HepG2 (cell line): ENCODE results near the gene G6PD. TPM values are rescaled to one million over a fixed set of nuclear protein-coding genes. Genes with fewer than 3 reads are reported as not detected.
A peak's percentile ranks its signal among the peaks of the same experiment; 100 is the strongest.

ENCODE experiments used
- KMT2A ChIP-seq: sonication (generic); formaldehyde crosslinking; IDR thresholded peaks from 2 replicates; pipeline ENCODE4 v1.4.0; 2020; ENCODE audit warnings: missing genetic modification reagents
- RFX1 ChIP-seq: fragments of 450-650 bp; IDR thresholded peaks from 2 replicates; pipeline ENCODE4 v1.6.1; 2017
- ZC3H4 ChIP-seq: sonication (generic); formaldehyde crosslinking; IDR thresholded peaks from 2 replicates; pipeline ENCODE4 v1.4.0; 2020; ENCODE audit warnings: missing genetic modification reagents, borderline replicate concordance
- ZMAT3 ChIP-seq: sonication (generic); formaldehyde crosslinking; conservative IDR thresholded peaks from 2 replicates; pipeline ENCODE4 v1.7.0; 2021; ENCODE audit warnings: missing genetic modification reagents
- ZNF225 ChIP-seq: sonication (generic); formaldehyde crosslinking; IDR thresholded peaks from 2 replicates; pipeline ENCODE4 v1.4.0; 2020; ENCODE audit warnings: mild to moderate bottlenecking, missing genetic modification reagents
- ZNF264 ChIP-seq: sonication (generic); formaldehyde crosslinking; IDR thresholded peaks from 2 replicates; pipeline ENCODE4 v1.4.0; 2020; ENCODE audit warnings: missing genetic modification reagents
- polyA plus RNA-seq, 8 experiments: library from polyadenylated mRNA; depleted of rRNA in 3 of 8; stranded (reverse) in 7 of 8; unstranded in 1 of 8; fragments of >200 nt; fragmentation: Illumina TruSeq in 4 of 8; extraction: Trizol in 4 of 8; gene quantifications; 2 replicates each; pipeline versions ENCODE4 v1.2.1 to v1.2.3, GENCODE V29; 2011 to 2016; ENCODE audit warnings: low read depth in 4 of 8, missing spikeins in 1 of 8, mixed read lengths in 1 of 8; ENCODE audit not compliant: insufficient read depth in 1 of 8
- total RNA-seq, 5 experiments: library from RNA; depleted of rRNA; stranded (reverse); fragments of >200 nt; fragmentation: Illumina TruSeq; extraction: Trizol; gene quantifications; 2 replicates each; pipeline ENCODE4 v1.2.3, GENCODE V29; 2016; ENCODE audit warnings: low read depth in 1 of 5
- TF ChIP-seq, protein P1 (sequence below): sonication (generic); formaldehyde crosslinking; IDR thresholded peaks from 2 replicates; pipeline ENCODE4 v1.5.0; 2020; ENCODE audit warnings: mild to moderate bottlenecking, missing genetic modification reagents, borderline replicate concordance
- TF ChIP-seq, protein P2 (sequence below): sonication (generic); formaldehyde crosslinking; IDR thresholded peaks from 2 replicates; pipeline ENCODE4 v1.4.0; 2020; ENCODE audit warnings: missing genetic modification reagents
- TF ChIP-seq, protein P3 (sequence below): fragments of 450-650 bp; IDR thresholded peaks from 2 replicates; pipeline ENCODE4 v1.6.1; 2017; ENCODE audit warnings: mild to moderate bottlenecking
- TF ChIP-seq, protein P4 (sequence below): sonication (generic); formaldehyde crosslinking; IDR thresholded peaks from 2 replicates; pipeline ENCODE4; 2020; ENCODE audit warnings: missing genetic modification reagents, mild to moderate bottlenecking, borderline replicate concordance
- TF ChIP-seq, protein P5 (sequence below): sonication (generic); formaldehyde crosslinking; IDR thresholded peaks from 2 replicates; pipeline ENCODE4 v1.4.0; 2020; ENCODE audit warnings: missing genetic modification reagents, borderline replicate concordance

G6PD gene
- total and polyA plus RNA-seq, 2 of the 13 experiments (the other 11 are each of a cell fraction or from before 2014, with no cell fraction given): 18.8 to 28.8 TPM

DNA sequence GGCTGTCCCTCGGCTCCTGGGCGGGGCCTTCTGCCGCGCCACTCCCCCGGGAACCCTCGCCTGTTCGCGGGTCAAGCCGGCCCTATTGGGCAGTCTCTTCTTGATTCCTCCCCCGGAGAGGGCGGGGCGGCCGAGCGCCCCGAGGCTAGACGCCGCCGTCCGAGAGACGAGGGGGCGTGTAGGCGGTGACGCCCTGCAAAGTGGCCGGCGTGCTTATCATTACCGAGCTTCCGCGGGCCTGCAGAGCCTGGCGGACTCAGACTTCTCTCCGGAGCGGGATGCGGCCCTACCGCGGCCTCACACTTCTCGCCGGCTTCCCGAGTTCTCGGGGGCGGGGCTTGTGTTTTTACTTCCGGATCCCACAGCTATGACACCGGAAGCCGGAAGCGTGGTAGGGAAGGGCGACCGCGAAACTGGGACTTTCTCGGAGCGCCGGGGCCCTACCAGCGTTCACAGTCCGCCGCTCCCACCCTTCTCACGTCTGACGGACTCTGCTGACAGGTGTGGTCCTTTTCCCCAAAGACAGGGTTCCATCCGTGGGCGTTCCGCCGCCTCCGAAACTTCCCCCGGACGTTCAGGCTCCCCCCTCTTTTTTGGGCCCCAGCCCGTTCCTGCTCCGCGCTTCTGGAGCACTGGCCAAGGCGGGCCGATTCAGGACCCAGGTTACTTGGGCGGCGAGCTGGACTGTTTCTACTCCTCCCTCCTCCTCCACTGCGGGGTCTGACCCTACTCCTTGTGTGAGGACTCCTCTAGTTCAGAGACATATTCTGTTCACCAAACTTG is 790 bp upstream of the G6PD start, which contains the start of gene IKBKG (continued):
- TF ChIP-seq, protein P1, sequence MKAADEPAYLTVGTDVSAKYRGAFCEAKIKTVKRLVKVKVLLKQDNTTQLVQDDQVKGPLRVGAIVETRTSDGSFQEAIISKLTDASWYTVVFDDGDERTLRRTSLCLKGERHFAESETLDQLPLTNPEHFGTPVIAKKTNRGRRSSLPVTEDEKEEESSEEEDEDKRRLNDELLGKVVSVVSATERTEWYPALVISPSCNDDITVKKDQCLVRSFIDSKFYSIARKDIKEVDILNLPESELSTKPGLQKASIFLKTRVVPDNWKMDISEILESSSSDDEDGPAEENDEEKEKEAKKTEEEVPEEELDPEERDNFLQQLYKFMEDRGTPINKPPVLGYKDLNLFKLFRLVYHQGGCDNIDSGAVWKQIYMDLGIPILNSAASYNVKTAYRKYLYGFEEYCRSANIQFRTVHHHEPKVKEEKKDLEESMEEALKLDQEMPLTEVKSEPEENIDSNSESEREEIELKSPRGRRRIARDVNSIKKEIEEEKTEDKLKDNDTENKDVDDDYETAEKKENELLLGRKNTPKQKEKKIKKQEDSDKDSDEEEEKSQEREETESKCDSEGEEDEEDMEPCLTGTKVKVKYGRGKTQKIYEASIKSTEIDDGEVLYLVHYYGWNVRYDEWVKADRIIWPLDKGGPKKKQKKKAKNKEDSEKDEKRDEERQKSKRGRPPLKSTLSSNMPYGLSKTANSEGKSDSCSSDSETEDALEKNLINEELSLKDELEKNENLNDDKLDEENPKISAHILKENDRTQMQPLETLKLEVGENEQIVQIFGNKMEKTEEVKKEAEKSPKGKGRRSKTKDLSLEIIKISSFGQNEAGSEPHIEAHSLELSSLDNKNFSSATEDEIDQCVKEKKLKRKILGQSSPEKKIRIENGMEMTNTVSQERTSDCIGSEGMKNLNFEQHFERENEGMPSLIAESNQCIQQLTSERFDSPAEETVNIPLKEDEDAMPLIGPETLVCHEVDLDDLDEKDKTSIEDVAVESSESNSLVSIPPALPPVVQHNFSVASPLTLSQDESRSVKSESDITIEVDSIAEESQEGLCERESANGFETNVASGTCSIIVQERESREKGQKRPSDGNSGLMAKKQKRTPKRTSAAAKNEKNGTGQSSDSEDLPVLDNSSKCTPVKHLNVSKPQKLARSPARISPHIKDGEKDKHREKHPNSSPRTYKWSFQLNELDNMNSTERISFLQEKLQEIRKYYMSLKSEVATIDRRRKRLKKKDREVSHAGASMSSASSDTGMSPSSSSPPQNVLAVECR (CRISPR knock-in tag): peak; percentile 88
- no peak for TF ChIP-seq RFX1
- peak; percentile 45; the same call in 1 of the 2 replicates for TF ChIP-seq ZNF264 (CRISPR knock-in tag)
- TF ChIP-seq ZMAT3 (CRISPR knock-in tag): no peak; the same call in 1 of the 2 replicates
- TF ChIP-seq, protein P2, sequence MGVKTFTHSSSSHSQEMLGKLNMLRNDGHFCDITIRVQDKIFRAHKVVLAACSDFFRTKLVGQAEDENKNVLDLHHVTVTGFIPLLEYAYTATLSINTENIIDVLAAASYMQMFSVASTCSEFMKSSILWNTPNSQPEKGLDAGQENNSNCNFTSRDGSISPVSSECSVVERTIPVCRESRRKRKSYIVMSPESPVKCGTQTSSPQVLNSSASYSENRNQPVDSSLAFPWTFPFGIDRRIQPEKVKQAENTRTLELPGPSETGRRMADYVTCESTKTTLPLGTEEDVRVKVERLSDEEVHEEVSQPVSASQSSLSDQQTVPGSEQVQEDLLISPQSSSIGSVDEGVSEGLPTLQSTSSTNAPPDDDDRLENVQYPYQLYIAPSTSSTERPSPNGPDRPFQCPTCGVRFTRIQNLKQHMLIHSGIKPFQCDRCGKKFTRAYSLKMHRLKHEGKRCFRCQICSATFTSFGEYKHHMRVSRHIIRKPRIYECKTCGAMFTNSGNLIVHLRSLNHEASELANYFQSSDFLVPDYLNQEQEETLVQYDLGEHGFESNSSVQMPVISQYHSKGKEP (CRISPR knock-in tag): no peak
- TF ChIP-seq, protein P3, sequence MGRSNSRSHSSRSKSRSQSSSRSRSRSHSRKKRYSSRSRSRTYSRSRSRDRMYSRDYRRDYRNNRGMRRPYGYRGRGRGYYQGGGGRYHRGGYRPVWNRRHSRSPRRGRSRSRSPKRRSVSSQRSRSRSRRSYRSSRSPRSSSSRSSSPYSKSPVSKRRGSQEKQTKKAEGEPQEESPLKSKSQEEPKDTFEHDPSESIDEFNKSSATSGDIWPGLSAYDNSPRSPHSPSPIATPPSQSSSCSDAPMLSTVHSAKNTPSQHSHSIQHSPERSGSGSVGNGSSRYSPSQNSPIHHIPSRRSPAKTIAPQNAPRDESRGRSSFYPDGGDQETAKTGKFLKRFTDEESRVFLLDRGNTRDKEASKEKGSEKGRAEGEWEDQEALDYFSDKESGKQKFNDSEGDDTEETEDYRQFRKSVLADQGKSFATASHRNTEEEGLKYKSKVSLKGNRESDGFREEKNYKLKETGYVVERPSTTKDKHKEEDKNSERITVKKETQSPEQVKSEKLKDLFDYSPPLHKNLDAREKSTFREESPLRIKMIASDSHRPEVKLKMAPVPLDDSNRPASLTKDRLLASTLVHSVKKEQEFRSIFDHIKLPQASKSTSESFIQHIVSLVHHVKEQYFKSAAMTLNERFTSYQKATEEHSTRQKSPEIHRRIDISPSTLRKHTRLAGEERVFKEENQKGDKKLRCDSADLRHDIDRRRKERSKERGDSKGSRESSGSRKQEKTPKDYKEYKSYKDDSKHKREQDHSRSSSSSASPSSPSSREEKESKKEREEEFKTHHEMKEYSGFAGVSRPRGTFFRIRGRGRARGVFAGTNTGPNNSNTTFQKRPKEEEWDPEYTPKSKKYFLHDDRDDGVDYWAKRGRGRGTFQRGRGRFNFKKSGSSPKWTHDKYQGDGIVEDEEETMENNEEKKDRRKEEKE: no peak
- TF ChIP-seq, protein P4, sequence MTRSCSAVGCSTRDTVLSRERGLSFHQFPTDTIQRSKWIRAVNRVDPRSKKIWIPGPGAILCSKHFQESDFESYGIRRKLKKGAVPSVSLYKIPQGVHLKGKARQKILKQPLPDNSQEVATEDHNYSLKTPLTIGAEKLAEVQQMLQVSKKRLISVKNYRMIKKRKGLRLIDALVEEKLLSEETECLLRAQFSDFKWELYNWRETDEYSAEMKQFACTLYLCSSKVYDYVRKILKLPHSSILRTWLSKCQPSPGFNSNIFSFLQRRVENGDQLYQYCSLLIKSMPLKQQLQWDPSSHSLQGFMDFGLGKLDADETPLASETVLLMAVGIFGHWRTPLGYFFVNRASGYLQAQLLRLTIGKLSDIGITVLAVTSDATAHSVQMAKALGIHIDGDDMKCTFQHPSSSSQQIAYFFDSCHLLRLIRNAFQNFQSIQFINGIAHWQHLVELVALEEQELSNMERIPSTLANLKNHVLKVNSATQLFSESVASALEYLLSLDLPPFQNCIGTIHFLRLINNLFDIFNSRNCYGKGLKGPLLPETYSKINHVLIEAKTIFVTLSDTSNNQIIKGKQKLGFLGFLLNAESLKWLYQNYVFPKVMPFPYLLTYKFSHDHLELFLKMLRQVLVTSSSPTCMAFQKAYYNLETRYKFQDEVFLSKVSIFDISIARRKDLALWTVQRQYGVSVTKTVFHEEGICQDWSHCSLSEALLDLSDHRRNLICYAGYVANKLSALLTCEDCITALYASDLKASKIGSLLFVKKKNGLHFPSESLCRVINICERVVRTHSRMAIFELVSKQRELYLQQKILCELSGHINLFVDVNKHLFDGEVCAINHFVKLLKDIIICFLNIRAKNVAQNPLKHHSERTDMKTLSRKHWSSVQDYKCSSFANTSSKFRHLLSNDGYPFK (CRISPR knock-in tag): no peak
- TF ChIP-seq KMT2A (CRISPR knock-in tag): peak; percentile 53; the same call in 1 of the 2 replicates
- TF ChIP-seq, protein P5, sequence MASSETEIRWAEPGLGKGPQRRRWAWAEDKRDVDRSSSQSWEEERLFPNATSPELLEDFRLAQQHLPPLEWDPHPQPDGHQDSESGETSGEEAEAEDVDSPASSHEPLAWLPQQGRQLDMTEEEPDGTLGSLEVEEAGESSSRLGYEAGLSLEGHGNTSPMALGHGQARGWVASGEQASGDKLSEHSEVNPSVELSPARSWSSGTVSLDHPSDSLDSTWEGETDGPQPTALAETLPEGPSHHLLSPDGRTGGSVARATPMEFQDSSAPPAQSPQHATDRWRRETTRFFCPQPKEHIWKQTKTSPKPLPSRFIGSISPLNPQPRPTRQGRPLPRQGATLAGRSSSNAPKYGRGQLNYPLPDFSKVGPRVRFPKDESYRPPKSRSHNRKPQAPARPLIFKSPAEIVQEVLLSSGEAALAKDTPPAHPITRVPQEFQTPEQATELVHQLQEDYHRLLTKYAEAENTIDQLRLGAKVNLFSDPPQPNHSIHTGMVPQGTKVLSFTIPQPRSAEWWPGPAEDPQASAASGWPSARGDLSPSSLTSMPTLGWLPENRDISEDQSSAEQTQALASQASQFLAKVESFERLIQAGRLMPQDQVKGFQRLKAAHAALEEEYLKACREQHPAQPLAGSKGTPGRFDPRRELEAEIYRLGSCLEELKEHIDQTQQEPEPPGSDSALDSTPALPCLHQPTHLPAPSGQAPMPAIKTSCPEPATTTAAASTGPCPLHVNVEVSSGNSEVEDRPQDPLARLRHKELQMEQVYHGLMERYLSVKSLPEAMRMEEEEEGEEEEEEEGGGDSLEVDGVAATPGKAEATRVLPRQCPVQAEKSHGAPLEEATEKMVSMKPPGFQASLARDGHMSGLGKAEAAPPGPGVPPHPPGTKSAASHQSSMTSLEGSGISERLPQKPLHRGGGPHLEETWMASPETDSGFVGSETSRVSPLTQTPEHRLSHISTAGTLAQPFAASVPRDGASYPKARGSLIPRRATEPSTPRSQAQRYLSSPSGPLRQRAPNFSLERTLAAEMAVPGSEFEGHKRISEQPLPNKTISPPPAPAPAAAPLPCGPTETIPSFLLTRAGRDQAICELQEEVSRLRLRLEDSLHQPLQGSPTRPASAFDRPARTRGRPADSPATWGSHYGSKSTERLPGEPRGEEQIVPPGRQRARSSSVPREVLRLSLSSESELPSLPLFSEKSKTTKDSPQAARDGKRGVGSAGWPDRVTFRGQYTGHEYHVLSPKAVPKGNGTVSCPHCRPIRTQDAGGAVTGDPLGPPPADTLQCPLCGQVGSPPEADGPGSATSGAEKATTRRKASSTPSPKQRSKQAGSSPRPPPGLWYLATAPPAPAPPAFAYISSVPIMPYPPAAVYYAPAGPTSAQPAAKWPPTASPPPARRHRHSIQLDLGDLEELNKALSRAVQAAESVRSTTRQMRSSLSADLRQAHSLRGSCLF (CRISPR knock-in tag): no peak
- no peak for TF ChIP-seq ZNF225 (CRISPR knock-in tag)
- TF ChIP-seq ZC3H4: no peak
